ENCODE data around the gene MPHOSPH9. TPM values are rescaled to one million over a fixed set of nuclear protein-coding genes. Genes with fewer than 3 reads are reported as not detected.

The MPHOSPH9 gene
- total and polyA plus RNA-seq, 2 of the 13 experiments (the other 11 are each of a cell fraction or from before 2014, with no cell fraction given) = 20.3 to 63.4 TPM

DNA sequence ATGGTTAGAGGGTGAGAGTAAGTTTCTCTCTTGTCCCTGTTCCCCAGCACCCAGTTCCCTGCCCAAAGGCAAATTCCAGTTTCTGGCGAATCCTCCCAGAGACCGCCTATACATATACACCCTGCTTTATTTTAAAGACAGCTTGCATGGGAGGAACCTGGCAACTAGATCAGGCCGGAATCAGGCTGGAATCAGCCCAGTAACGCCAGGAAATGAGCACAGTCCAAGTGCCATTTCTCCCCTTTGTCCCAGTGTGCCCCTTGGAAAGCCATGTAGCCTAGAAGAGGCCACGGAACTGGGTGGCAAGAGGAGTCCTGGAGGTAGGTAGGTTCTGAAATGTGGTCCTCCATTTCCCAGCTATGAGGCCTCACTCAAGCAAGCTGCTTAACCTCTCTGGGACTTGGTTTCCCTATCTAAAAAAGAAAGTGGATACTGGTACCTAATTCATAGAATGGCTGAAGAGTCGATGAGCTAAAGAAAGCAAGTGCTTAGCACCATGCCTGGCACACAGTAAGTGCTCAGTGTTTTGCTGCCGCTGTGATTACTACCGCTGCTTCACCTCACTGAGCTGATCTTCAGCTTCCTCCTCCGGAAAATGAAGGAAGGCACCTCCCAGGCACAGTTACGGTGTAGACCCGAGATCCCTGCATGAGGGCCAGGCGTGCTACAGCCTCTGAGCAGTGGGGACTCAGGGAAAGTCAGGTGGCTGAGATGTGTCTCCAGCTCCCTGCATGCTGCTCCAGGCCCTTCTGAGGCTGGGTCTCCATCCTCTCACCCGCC lies 118.4 kb downstream of the MPHOSPH9 start (continued):
- TF ChIP-seq ZFYVE20 (CRISPR knock-in tag; IDR thresholded peaks at IDR 0.05; ENCODE audit: borderline replicate concordance, low read depth) = no peak
- TF ChIP-seq YY1 (IDR thresholded peaks at IDR 0.05; ENCODE audit: insufficient read depth, insufficient replicate concordance, low read depth, low read length) = no peak
- no peak for TF ChIP-seq FOSL1 (CRISPR knock-in tag; IDR thresholded peaks at IDR 0.05; ENCODE audit: borderline replicate concordance)
- TF ChIP-seq ONECUT2 (CRISPR knock-in tag; IDR thresholded peaks at IDR 0.05) = no peak
- no peak for TF ChIP-seq GPBP1L1 (CRISPR knock-in tag; IDR thresholded peaks at IDR 0.05)
- no peak for TF ChIP-seq HNRNPH1 (optimal IDR thresholded peaks at IDR 0.05; ENCODE audit: low read depth, low read length)
- TF ChIP-seq, protein P1, sequence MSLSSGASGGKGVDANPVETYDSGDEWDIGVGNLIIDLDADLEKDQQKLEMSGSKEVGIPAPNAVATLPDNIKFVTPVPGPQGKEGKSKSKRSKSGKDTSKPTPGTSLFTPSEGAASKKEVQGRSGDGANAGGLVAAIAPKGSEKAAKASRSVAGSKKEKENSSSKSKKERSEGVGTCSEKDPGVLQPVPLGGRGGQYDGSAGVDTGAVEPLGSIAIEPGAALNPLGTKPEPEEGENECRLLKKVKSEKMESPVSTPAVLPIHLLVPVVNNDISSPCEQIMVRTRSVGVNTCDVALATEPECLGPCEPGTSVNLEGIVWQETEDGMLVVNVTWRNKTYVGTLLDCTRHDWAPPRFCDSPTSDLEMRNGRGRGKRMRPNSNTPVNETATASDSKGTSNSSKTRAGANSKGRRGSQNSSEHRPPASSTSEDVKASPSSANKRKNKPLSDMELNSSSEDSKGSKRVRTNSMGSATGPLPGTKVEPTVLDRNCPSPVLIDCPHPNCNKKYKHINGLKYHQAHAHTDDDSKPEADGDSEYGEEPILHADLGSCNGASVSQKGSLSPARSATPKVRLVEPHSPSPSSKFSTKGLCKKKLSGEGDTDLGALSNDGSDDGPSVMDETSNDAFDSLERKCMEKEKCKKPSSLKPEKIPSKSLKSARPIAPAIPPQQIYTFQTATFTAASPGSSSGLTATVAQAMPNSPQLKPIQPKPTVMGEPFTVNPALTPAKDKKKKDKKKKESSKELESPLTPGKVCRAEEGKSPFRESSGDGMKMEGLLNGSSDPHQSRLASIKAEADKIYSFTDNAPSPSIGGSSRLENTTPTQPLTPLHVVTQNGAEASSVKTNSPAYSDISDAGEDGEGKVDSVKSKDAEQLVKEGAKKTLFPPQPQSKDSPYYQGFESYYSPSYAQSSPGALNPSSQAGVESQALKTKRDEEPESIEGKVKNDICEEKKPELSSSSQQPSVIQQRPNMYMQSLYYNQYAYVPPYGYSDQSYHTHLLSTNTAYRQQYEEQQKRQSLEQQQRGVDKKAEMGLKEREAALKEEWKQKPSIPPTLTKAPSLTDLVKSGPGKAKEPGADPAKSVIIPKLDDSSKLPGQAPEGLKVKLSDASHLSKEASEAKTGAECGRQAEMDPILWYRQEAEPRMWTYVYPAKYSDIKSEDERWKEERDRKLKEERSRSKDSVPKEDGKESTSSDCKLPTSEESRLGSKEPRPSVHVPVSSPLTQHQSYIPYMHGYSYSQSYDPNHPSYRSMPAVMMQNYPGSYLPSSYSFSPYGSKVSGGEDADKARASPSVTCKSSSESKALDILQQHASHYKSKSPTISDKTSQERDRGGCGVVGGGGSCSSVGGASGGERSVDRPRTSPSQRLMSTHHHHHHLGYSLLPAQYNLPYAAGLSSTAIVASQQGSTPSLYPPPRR (CRISPR knock-in tag; IDR thresholded peaks at IDR 0.05; ENCODE audit: borderline replicate concordance) = no peak
- TF ChIP-seq ZNF572 (CRISPR knock-in tag; IDR thresholded peaks at IDR 0.05) = no peak
